ENCODE measurements around the gene SPINK9.

The SPINK9 gene

GRCh38 chr5:148368299-148368698, 32.9 kb downstream of the SPINK9 start:
- Histone ChIP-seq H3K9me3 (ENCODE audit: severe bottlenecking) (no peaks in the 10 kb centered on the region), H3K27ac (ENCODE audit: poor library complexity, severe bottlenecking) (no peak overlapping the region), H3K36me3 (ENCODE audit: low read depth) (no peaks in the 10 kb centered on the region), H3K4me1 (ENCODE audit: insufficient read depth, poor library complexity, severe bottlenecking) (no peaks in the 10 kb centered on the region), H3K27me3 (ENCODE audit: insufficient read depth, poor library complexity, severe bottlenecking) (no peaks in the 10 kb centered on the region), H3K4me3 (ENCODE audit: severe bottlenecking) (no peak overlapping the region)
- DNase-seq (ENCODE audit: low spot score) (no peak), ATAC-seq (ENCODE audit: low read depth) (no peak)
- TF ChIP-seq, protein P1, sequence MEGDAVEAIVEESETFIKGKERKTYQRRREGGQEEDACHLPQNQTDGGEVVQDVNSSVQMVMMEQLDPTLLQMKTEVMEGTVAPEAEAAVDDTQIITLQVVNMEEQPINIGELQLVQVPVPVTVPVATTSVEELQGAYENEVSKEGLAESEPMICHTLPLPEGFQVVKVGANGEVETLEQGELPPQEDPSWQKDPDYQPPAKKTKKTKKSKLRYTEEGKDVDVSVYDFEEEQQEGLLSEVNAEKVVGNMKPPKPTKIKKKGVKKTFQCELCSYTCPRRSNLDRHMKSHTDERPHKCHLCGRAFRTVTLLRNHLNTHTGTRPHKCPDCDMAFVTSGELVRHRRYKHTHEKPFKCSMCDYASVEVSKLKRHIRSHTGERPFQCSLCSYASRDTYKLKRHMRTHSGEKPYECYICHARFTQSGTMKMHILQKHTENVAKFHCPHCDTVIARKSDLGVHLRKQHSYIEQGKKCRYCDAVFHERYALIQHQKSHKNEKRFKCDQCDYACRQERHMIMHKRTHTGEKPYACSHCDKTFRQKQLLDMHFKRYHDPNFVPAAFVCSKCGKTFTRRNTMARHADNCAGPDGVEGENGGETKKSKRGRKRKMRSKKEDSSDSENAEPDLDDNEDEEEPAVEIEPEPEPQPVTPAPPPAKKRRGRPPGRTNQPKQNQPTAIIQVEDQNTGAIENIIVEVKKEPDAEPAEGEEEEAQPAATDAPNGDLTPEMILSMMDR (IDR thresholded peaks at IDR 0.05; ENCODE audit: poor library complexity, severe bottlenecking): no peak

- Histone ChIP-seq H3K4me3 (ENCODE audit: severe bottlenecking) (no peak overlapping the region), H3K27me3 (ENCODE audit: insufficient read depth, poor library complexity, severe bottlenecking) (no peaks in the 10 kb centered on the region), H3K9me3 (ENCODE audit: severe bottlenecking) (no peaks in the 10 kb centered on the region), H3K4me1 (ENCODE audit: insufficient read depth, poor library complexity, severe bottlenecking) (no peaks in the 10 kb centered on the region), H3K36me3 (ENCODE audit: low read depth) (no peaks in the 10 kb centered on the region), H3K27ac (ENCODE audit: poor library complexity, severe bottlenecking) (no peak overlapping the region)
- TF ChIP-seq, protein P1 (IDR thresholded peaks at IDR 0.05; ENCODE audit: poor library complexity, severe bottlenecking): no peak
- DNase-seq (ENCODE audit: low spot score) (no peak), ATAC-seq (ENCODE audit: low read depth) (no peak)
Observed at GRCh38 chr5:148372166-148372725, 36.9 kb downstream of the SPINK9 start.

DNA sequence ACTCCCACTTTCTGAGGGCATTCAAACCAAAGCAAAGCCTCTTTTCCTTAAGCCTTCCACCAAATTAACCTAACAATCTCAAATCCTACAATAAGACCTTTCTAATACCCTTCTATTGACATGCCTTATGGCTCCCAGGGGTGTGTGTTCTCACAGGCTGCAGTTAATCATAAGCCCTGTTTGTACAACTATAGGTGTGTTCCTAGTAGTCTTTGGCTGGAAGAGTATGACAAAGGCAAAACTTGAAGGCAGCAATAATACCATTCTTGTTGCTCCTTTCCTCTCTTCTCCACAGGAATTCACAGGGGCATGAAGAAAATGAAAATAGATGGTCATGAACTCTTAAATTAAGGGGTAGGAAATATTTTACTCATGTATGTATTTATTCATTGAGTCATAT, 37.5 kb downstream of the SPINK9 start:
- no peaks in the 10 kb centered on the region for H3K4me1 ChIP-seq (ENCODE audit: insufficient read depth, poor library complexity, severe bottlenecking)
- ATAC-seq (ENCODE audit: low read depth) (no peak), DNase-seq (ENCODE audit: low spot score) (no peak)
- H3K27me3 ChIP-seq (ENCODE audit: insufficient read depth, poor library complexity, severe bottlenecking): no peaks in the 10 kb centered on the region
- no peak overlapping the region for H3K4me3 ChIP-seq (ENCODE audit: severe bottlenecking)
- no peaks in the 10 kb centered on the region for H3K9me3 ChIP-seq (ENCODE audit: severe bottlenecking)
- H3K27ac ChIP-seq (ENCODE audit: poor library complexity, severe bottlenecking): no peak overlapping the region
- TF ChIP-seq, protein P1 (IDR thresholded peaks at IDR 0.05; ENCODE audit: poor library complexity, severe bottlenecking): no peak
- no peaks in the 10 kb centered on the region for H3K36me3 ChIP-seq (ENCODE audit: low read depth)

DNA sequence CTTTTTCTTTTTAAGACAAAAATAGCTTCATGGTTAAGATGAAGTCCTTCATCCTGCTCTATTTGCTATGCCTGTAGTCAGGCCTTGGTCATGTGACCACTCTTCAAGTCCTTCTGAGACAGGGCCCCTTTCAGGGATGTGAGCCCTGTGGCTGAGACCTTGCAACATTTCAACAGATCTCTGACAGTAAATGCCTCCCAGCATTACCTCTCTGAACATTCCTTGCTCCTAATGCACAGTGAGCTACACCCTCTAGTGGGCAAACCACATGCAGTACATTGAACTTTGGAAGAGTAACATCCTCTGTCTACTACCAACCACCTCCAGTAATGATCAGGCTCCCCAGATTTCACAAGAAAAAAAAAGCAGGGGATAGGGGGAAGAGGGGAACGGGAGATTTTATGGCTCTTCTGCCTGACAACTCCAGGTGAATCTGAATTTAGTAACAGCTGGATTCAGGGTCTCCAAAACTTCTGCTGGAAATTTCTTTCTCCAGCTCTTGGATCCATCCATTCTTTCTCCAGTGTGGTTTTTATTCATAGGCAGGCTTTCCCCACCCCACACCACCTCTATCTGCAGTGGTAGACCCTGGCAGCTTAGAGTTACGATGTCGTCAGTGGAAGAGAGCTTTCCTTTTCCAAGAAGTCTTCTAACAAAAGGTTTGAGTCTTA, 39.5 kb downstream of the SPINK9 start:
- no peaks in the 10 kb centered on the region for H3K27me3 ChIP-seq (ENCODE audit: insufficient read depth, poor library complexity, severe bottlenecking)
- H3K9me3 ChIP-seq (ENCODE audit: severe bottlenecking): no peaks in the 10 kb centered on the region
- H3K4me1 ChIP-seq (ENCODE audit: insufficient read depth, poor library complexity, severe bottlenecking): no peaks in the 10 kb centered on the region
- H3K27ac ChIP-seq (ENCODE audit: poor library complexity, severe bottlenecking): no peak overlapping the region
- no peaks in the 10 kb centered on the region for H3K36me3 ChIP-seq (ENCODE audit: low read depth)
- TF ChIP-seq, protein P1 (IDR thresholded peaks at IDR 0.05; ENCODE audit: poor library complexity, severe bottlenecking): peak; percentile 96
- DNase-seq (ENCODE audit: low spot score) (no peak), ATAC-seq (ENCODE audit: low read depth) (peak; percentile 96)
- no peak overlapping the region for H3K4me3 ChIP-seq (ENCODE audit: severe bottlenecking)

DNA sequence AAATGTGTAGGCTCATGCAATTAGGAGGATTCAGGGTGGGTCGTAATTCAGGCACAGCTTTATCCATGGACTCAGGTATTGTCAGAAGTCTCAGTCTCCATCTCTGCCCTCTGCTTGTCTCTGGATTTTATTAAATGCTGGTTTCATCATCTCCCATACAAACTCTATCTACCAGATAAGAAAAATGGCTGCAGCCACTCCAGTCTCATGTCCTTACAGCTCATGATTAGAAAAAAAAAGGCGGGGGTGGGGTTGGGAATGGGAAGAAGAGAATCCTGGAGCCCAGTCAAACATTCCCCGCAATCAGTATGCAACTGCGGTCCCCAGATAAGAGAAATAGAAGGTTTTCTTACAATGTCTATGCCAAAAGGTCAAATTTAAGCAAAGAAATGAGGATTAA, 40.8 kb downstream of the SPINK9 start:
- H3K4me1 ChIP-seq (ENCODE audit: insufficient read depth, poor library complexity, severe bottlenecking): no peaks in the 10 kb centered on the region
- no peaks in the 10 kb centered on the region for H3K27me3 ChIP-seq (ENCODE audit: insufficient read depth, poor library complexity, severe bottlenecking)
- no peaks in the 10 kb centered on the region for H3K9me3 ChIP-seq (ENCODE audit: severe bottlenecking)
- H3K4me3 ChIP-seq (ENCODE audit: severe bottlenecking): no peak overlapping the region
- DNase-seq (ENCODE audit: low spot score) (no peak), ATAC-seq (ENCODE audit: low read depth) (no peak)
- no peaks in the 10 kb centered on the region for H3K36me3 ChIP-seq (ENCODE audit: low read depth)
- no peak overlapping the region for H3K27ac ChIP-seq (ENCODE audit: poor library complexity, severe bottlenecking)
- TF ChIP-seq, protein P1 (IDR thresholded peaks at IDR 0.05; ENCODE audit: poor library complexity, severe bottlenecking): no peak

Data from RWPE2 (cell line).